Neuronal stem cell (in vitro differentiated cells): ENCODE data around the gene GGCX.

Experiments
- DNase-seq: peaks from one replicate; pipeline ENCODE4 v3.0.0-alpha.2; 2013; ENCODE audit warnings: low spot score
- H2AFZ ChIP-seq: one replicate; pipeline ENCODE4 v1.6.1; 2013; ENCODE audit warnings: mild to moderate bottlenecking, low read length, inconsistent platforms
- H2AK5ac ChIP-seq: 2 replicates; pipeline ENCODE4 v1.6.1; 2013; ENCODE audit warnings: low read depth, mild to moderate bottlenecking, inconsistent platforms, low read length, moderate library complexity, mixed read lengths
- H2BK120ac ChIP-seq: 2 replicates; pipeline ENCODE4 v1.6.1; 2013; ENCODE audit warnings: low read depth, mild to moderate bottlenecking, inconsistent platforms, low read length, moderate library complexity, mixed read lengths
- H2BK12ac ChIP-seq: one replicate; pipeline ENCODE4 v1.6.1; 2013; ENCODE audit warnings: low read length, inconsistent platforms
- H2BK15ac ChIP-seq: 2 replicates; pipeline ENCODE4 v1.6.1; 2013; ENCODE audit warnings: mild to moderate bottlenecking, low read length, inconsistent platforms, mixed read lengths
- H2BK5ac ChIP-seq: one replicate; pipeline ENCODE4 v1.6.1; 2013; ENCODE audit warnings: inconsistent platforms, mild to moderate bottlenecking, low read length, moderate library complexity
- H3K14ac ChIP-seq: one replicate; pipeline ENCODE4 v1.6.1; 2013; ENCODE audit warnings: low read length, inconsistent platforms
- H3K18ac ChIP-seq: 2 replicates; pipeline ENCODE4 v1.6.1; 2013; ENCODE audit warnings: low read length, inconsistent platforms
- H3K23ac ChIP-seq: 2 replicates; pipeline ENCODE4 v1.6.1; 2013; ENCODE audit warnings: low read depth, mild to moderate bottlenecking, mixed read lengths, low read length, inconsistent platforms; ENCODE audit not compliant: poor library complexity
- H3K27ac ChIP-seq: replicated peaks from 3 replicates; pipeline ENCODE4 v1.5.1; 2013; ENCODE audit warnings: low read length, inconsistent platforms
- H3K27me3 ChIP-seq, 3 experiments: 2 replicates each; pipeline ENCODE4 v1.6.1; 2013; ENCODE audit warnings: low read length in 3 of 3, mild to moderate bottlenecking in 2 of 3, inconsistent platforms in 1 of 3, low read depth in 1 of 3, mixed read lengths in 1 of 3, moderate library complexity in 1 of 3; ENCODE audit not compliant: control insufficient read depth in 3 of 3, insufficient read depth in 3 of 3
- H3K36me3 ChIP-seq, 2 donors: replicated peaks in 1 of 2; 2 replicates each; pipeline ENCODE4 v1.6.1; 2013; ENCODE audit warnings: low read length in 2 of 2; ENCODE audit not compliant: control insufficient read depth in 2 of 2, insufficient read depth in 2 of 2
- H3K4ac ChIP-seq: 2 replicates; pipeline ENCODE4 v1.6.1; 2013; ENCODE audit warnings: inconsistent platforms, mild to moderate bottlenecking, low read length, moderate library complexity
- H3K4me1 ChIP-seq, 2 donors: 1 replicate in 1 of 2; 2 replicates in 1 of 2; pipeline ENCODE4 v1.6.1; 2013; ENCODE audit warnings: low read length in 2 of 2, low read depth in 1 of 2; ENCODE audit not compliant: control insufficient read depth in 2 of 2, insufficient read depth in 1 of 2
- H3K4me2 ChIP-seq: one replicate; pipeline ENCODE4 v1.6.1; 2013; ENCODE audit warnings: mild to moderate bottlenecking, low read length, inconsistent platforms; ENCODE audit not compliant: insufficient read depth, poor library complexity, severe bottlenecking
- H3K4me3 ChIP-seq, 2 donors: 2 replicates each; pipeline ENCODE4 v1.5.1; 2013; ENCODE audit warnings: low read length in 2 of 2, mild to moderate bottlenecking in 2 of 2, inconsistent platforms in 1 of 2, moderate library complexity in 1 of 2
- H3K79me1 ChIP-seq: one replicate; pipeline ENCODE4 v1.6.1; 2013; ENCODE audit warnings: low read depth, mild to moderate bottlenecking, inconsistent platforms, low read length, moderate library complexity
- H3K9ac ChIP-seq: one replicate; pipeline ENCODE4 v1.6.1; 2013; ENCODE audit warnings: mild to moderate bottlenecking, low read depth, low read length, inconsistent platforms; ENCODE audit not compliant: poor library complexity
- H3K9me3 ChIP-seq, 2 donors: replicated peaks in 1 of 2; 2 replicates each; pipeline versions ENCODE3 to v1.6.1; 2013; ENCODE audit warnings: low read length in 2 of 2, mild to moderate bottlenecking in 2 of 2, inconsistent platforms in 1 of 2, low read depth in 1 of 2, mixed read lengths in 1 of 2, moderate library complexity in 1 of 2; ENCODE audit not compliant: control insufficient read depth in 2 of 2, insufficient read depth in 1 of 2
- H4K8ac ChIP-seq: one replicate; pipeline ENCODE4 v1.6.1; 2013; ENCODE audit warnings: low read depth, mild to moderate bottlenecking, inconsistent platforms, low read length, moderate library complexity
- H4K91ac ChIP-seq: one replicate; pipeline ENCODE4 v1.6.1; 2013; ENCODE audit warnings: low read length, low read depth, mild to moderate bottlenecking, inconsistent platforms; ENCODE audit not compliant: poor library complexity
- WGBS, 2 donors: extraction: QIAGEN DNeasy Blood & Tissue Kit; methylation state at CpG; one replicate each; pipeline ENCODE4 v1.1.7; 2013; ENCODE audit warnings: missing lambda C conversion rate in 2 of 2, mixed read lengths in 1 of 2; ENCODE audit not compliant: insufficient read length in 2 of 2, insufficient replicate concordance in 1 of 2; ENCODE audit errors: extremely low coverage in 2 of 2; 5-methylcytosine and 5-hydroxymethylcytosine counted together

GGCX gene

DNA sequence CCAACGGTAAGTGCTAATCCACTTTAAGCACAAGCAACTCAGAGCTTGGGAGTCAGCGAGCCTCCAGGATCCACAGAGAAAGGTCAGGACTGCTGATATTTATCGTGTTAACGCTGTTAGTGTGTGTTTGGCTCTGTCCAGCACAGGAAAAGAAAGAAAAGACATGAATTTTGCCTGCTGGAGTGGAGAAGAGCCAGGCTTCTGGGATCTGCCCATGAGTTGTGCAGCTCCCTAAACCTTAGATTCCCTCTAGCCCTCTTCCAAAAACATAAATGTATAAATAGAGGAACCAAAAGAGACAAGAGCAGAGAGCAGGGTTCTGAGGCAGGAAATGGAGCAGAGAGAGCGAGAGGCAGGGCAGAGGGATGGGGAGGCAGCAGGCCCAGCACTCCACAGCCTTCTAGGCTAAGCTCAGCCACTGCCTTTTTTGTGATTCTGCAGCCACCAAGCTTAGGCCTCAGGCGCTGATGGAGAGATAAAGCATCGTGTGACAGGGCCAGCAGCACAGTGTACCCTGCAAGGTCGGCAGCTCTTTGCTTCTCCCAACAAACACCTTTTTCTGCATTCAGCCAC lies 36.9 kb downstream of the GGCX start:
- no peak overlapping the region for H3K4me3 ChIP-seq
- peak overlapping the region; percentile 5 for H3K27ac ChIP-seq
- DNase-seq, result no peak

DNA sequence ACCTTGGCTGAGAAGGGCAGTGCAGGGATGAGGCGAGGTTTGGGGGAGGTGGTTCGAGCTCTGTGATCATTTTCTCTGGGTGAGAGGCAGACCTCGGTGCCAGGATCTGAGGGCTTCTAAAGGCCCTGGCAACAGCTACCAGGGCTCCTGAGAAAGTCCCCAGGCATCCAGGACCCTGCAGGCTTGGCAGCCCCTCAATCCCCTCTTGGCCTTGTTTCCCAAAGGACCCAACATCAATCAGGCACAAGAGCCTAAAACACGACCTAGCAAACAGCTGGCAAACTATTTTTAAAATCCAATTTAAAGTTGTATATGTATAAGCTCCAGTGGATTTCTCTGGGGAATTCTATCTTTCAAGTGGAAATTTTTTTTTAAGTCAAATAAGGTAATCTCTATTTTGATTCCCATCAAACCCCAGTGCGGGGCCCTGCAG lies 37.4 kb downstream of the GGCX start:
- WGBS, 2 donors, result no CpG with 5 or more reads among the region's 5 CpGs

More for the DNA sequence above, 36.9 kb downstream of the GGCX start:
- no peak overlapping the region for H2BK15ac ChIP-seq
- peaks cover 0 to 4% (median 0%) of the 10 kb centered on the region in 3 experiments for H3K27me3 ChIP-seq
- no peak overlapping the region for H2BK12ac ChIP-seq
- H3K4me1 ChIP-seq, result peaks cover 7 to 13% of the 10 kb centered on the region in 2 donors
- H2AK5ac ChIP-seq, result no peak overlapping the region
- H3K4me2 ChIP-seq, result no peak overlapping the region
- no peak overlapping the region for H2BK5ac ChIP-seq
- peak overlapping the region; percentile 5 for H3K18ac ChIP-seq
- no peak overlapping the region for H3K23ac ChIP-seq
- no CpG with 5 or more reads among the region's 8 CpGs for WGBS, 2 donors
- no peak overlapping the region for H2BK120ac ChIP-seq
- no peak overlapping the region for H3K9ac ChIP-seq
- no peaks in the 10 kb centered on the region for H3K9me3 ChIP-seq
- H4K8ac ChIP-seq, result no peak overlapping the region
- no peak overlapping the region for H3K14ac ChIP-seq
- H3K79me1 ChIP-seq, result no peaks in the 10 kb centered on the region
- no peak overlapping the region for H4K91ac ChIP-seq
- peak overlapping the region; percentile 95 for H2AFZ ChIP-seq
- H3K4ac ChIP-seq, result no peak overlapping the region
- H3K36me3 ChIP-seq, result no peaks in the 10 kb centered on the region

DNA sequence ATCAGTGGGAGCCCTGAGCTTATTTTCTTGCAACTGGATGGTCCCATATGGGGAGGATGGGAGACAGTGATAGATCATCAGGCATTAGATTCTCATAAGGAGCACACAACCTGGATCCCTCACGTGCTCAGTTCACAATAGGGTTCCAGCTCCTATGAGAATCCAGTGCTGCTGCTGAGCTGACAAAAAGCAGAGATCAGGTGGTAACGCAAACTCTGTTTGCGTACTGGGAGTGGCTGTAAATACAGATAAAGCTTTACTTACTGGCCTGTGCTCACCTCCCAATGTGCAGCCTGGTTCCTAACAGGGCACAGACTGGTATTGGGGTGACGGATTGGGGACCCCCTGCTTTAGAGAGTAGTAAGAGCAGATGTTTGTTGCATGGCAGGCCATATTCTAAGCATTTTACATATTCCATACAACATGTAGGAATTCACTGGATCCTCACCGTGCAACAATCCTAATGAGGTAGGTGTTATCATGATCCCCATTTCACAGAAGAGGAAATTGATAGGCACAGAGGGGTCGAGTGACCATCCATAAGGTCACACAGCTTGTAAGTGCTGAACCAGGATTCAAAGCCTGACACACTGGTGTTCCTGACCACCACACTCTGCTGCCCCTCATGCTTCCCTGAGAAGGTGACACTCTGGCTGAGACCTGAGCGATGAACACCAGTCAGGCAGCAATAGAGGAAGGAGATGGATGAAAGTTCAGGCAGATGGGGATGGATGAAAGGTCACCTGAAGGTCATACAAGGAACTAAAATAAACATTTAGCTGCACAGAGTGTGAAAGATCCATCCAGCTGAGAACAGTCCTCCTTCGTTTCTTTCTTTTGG lies 38.0 kb downstream of the GGCX start:
- Histone ChIP-seq H3K36me3 (no peaks in the 10 kb centered on the region), H2AK5ac (no peak overlapping the region), H3K27me3 (peaks cover 0 to 7% (median 0%) of the 10 kb centered on the region in 3 experiments), H3K14ac (no peak overlapping the region), H3K18ac (no peak overlapping the region), H2AFZ (no peak overlapping the region), H2BK5ac (no peak overlapping the region), H3K27ac (no peak overlapping the region), H3K23ac (no peak overlapping the region), H2BK120ac (no peak overlapping the region), H4K91ac (no peak overlapping the region), H3K79me1 (no peaks in the 10 kb centered on the region), H4K8ac (no peak overlapping the region), H3K4me1 (peaks cover 7 to 13% of the 10 kb centered on the region in 2 donors), H3K4me3 (no peak overlapping the region), H3K9ac (no peak overlapping the region), H3K4me2 (no peak overlapping the region), H3K4ac (no peak overlapping the region), H2BK15ac (no peak overlapping the region), H2BK12ac (no peak overlapping the region), H3K9me3 (peaks cover 0 to 3% of the 10 kb centered on the region in 2 donors)
- DNase-seq, result no peak
- no CpG with 5 or more reads among the region's 8 CpGs for WGBS, 2 donors

More for the DNA sequence above, 37.4 kb downstream of the GGCX start:
- Histone ChIP-seq H2BK12ac (no peak overlapping the region), H4K8ac (no peak overlapping the region), H3K36me3 (no peaks in the 10 kb centered on the region), H3K14ac (no peak overlapping the region), H3K18ac (no peak overlapping the region), H2AK5ac (no peak overlapping the region), H3K4me2 (no peak overlapping the region), H4K91ac (no peak overlapping the region), H2BK15ac (no peak overlapping the region), H3K27ac (no peak overlapping the region), H2BK120ac (no peak overlapping the region), H3K9ac (no peak overlapping the region), H2AFZ (peak overlapping the region; percentile 95), H3K4ac (no peak overlapping the region), H3K27me3 (peaks cover 0 to 6% (median 0%) of the 10 kb centered on the region in 3 experiments), H3K23ac (no peak overlapping the region), H3K4me3 (no peak overlapping the region), H3K9me3 (peaks cover 0 to 1% of the 10 kb centered on the region in 2 donors), H3K79me1 (no peaks in the 10 kb centered on the region), H3K4me1 (peaks cover 7 to 13% of the 10 kb centered on the region in 2 donors), H2BK5ac (no peak overlapping the region)
- DNase-seq, result no peak

DNA sequence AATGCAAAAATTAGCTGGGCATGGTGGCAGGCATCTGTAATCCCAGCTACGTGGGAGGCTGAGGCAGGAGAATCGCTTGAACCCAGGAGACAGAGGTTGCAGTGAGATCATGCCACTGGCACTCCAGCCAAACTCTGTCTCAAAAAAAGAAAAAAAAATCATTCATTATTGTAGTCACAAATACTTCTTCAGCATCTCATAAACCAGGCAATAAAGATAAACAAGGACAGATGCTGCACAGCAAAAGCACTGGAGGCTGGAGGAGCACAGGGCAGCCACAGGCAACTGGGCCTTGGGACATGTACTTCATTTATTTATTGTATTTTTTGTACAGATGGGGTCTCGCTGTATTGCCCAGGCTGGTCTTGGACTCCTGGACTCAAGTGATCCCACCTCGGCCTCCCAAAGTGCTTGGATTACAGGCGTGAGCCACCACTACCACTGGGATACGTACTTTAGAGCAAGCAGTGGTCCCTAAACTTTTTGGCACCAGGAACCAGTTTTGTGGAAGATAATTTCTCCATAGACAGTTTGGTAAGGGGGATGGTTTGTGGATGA lies 39.1 kb downstream of the GGCX start:
- no CpG with 5 or more reads among the region's 6 CpGs for WGBS, 2 donors
- Histone ChIP-seq H3K4ac (no peak overlapping the region), H3K27me3 (peaks cover 0 to 5% (median 0%) of the 10 kb centered on the region in 3 experiments), H3K36me3 (no peaks in the 10 kb centered on the region), H3K23ac (no peak overlapping the region), H2BK5ac (no peak overlapping the region), H2BK15ac (no peak overlapping the region), H2AK5ac (no peak overlapping the region), H3K9me3 (peaks cover 0 to 3% of the 10 kb centered on the region in 2 donors), H2BK12ac (no peak overlapping the region), H2AFZ (no peak overlapping the region), H3K18ac (no peak overlapping the region), H4K91ac (no peak overlapping the region), H2BK120ac (no peak overlapping the region), H3K4me1 (peaks cover 7 to 13% of the 10 kb centered on the region in 2 donors), H3K9ac (no peak overlapping the region), H3K4me3 (no peak overlapping the region), H3K14ac (no peak overlapping the region), H3K4me2 (no peak overlapping the region), H3K27ac (no peak overlapping the region), H4K8ac (no peak overlapping the region), H3K79me1 (no peaks in the 10 kb centered on the region)
- no peak for DNase-seq
